Stimulated activated CD4-positive, alpha-beta T cell treated with anti-CD3 and anti-CD28 coated beads, Interleukin-4, amount 100 ng/mL, for 24 hours (primary cell): ENCODE data around the gene P4HA2.

Experiments
- DNase-seq: peaks from one replicate; pipeline ENCODE4 v3.0.0-alpha.2; 2020

The P4HA2 gene

GRCh38 chr5:132227485-132228240, at the start of gene P4HA2:
P4HA2 (minus strand) TSS chr5:132227853; CDS start chr5:132218626, 9,227 bp downstream.
- peak; percentile 37 for DNase-seq

GRCh38 chr5:132277256-132277655, 49.6 kb upstream of the P4HA2 start:
- DNase-seq, result no peak

GRCh38 chr5:132275367-132276220, 47.9 kb upstream of the P4HA2 start:
- no peak for DNase-seq

GRCh38 chr5:132274050-132274792, 46.6 kb upstream of the P4HA2 start:
- DNase-seq, result no peak

GRCh38 chr5:132273631-132274030, 46.0 kb upstream of the P4HA2 start:
- no peak for DNase-seq

GRCh38 chr5:132272311-132273210, 44.9 kb upstream of the P4HA2 start:
- peak; percentile 75 for DNase-seq

GRCh38 chr5:132271251-132272246, 43.9 kb upstream of the P4HA2 start:
- DNase-seq, result no peak

- DNase-seq, result no peak
These were observed 43.1 kb upstream of the P4HA2 start for GRCh38 chr5:132270706-132271105.

GRCh38 chr5:132270335-132270665, 42.6 kb upstream of the P4HA2 start:
- no peak for DNase-seq

GRCh38 chr5:132269635-132270334, 42.1 kb upstream of the P4HA2 start:
- DNase-seq, result no peak

GRCh38 chr5:132268769-132269551, 41.3 kb upstream of the P4HA2 start:
- peak; percentile 2 for DNase-seq

GRCh38 chr5:132267931-132268768, 40.5 kb upstream of the P4HA2 start:
- DNase-seq, result peak; percentile 2

GRCh38 chr5:132267166-132267739, 39.6 kb upstream of the P4HA2 start:
- no peak for DNase-seq

GRCh38 chr5:132266836-132267160, 39.1 kb upstream of the P4HA2 start:
- no peak for DNase-seq

GRCh38 chr5:132266031-132266835, 38.6 kb upstream of the P4HA2 start:
- DNase-seq, result no peak

GRCh38 chr5:132265336-132266030, 37.8 kb upstream of the P4HA2 start:
- DNase-seq, result peak; percentile 1
